ENCODE results near the gene COL5A1. TPM values are rescaled to one million over a fixed set of nuclear protein-coding genes. Genes with fewer than 3 reads are reported as not detected.

The COL5A1 gene
- total RNA-seq, 1 experiment from 2014 or later, result 277 TPM

DNA sequence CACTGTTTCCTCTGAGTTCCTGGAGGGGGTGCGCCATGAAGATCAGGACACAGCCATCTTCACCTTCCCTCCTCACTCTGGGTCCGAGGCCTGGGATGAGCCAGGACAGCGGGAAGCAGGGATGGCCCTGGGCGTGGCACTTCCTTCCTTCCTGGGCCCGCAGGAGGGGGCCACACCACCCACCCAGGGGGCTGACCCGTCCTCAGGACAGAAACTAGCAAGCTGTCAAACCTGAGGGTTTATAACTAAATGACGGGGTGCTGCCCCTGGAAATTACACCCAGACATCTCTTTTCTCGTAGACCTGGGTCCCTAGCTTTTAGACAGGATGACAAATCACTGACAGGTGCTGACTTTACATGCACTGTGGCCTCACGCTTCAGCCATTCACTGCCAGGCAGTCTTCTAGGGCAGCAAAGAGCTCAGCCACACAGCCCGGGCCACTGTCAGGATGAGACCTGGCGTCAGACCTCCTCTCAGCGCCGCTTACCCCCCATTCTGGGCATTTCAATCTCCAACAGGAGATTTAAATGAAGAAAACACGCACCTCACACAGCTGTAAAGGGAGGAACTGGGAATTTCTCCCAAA lies 247.1 kb downstream of the COL5A1 start:
- no peak for DNase-seq (ENCODE audit: low read depth)

DNA sequence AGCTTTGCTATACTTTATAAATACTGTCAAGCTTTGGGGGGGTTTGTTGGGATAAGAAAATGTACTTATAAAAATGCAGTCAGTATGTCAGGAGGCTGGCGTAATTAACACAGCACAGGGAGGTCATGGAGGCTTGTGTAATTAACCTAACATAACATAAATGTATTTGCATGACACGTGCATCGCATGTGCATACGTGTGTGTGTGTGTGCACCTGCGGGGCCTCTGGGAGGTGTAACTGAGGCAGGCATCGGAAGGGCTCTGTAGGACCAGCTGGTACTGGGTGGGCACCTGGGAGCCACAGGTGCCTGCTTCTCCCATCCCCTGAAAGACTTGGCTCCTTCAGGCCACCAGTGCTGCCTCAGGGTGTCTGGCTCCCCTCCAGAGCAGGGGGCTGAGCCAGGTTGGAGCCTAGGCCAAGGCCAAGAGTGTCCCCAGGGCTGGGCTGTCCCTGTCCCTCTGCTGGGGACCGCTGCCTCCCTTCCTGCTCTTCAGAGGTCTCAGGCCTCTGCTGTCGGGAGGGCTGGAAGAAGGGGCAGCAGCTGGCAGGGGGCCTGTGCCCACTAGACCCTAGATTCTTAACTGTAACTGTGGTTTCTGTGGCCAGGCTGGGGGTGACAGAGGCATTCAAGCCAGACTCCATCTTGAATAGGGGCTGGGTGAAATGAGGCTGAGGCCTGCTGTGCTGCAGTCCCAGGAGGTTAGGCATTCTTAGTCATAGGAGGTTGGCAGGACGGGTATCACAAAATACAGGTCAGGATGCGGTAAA lies 248.0 kb downstream of the COL5A1 start:
- DNase-seq (ENCODE audit: low read depth), result no peak

DNA sequence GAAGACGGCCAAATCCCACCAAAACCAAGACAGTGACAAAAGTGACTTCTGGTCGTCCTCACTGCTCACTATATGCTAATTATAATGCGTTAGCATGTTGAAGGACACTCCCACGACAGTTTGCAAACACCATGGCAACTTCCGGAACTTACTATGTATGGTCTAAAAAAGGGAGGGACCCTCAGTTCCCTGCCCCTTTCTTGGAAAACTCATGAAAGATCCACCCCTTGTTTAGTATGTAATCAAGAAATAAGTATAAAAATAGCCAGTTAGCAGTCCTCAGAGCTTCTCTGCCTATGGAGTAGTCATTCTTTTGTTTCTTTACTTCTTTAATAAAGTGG lies 248.5 kb downstream of the COL5A1 start:
- DNase-seq (ENCODE audit: low read depth), result no peak

DNA sequence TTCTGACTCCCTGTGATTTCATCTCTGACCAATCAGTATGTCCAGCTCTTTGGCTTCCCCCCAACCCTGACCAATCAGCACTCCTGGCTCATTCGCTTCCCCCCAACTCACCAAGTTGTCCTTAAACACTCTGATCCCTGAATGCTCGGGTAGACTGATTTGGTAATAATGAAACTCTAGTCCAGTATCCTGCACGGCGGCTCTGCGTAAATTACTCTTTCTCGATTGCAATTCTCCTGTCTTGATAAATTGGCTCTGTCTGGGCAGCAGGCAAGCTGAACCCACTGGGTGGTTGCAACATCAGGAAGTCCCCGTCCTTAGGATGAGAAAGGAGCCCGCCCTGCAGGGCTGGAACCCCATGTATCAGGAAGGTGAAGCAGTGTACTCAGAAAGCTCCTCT lies 249.4 kb downstream of the COL5A1 start:
- DNase-seq (ENCODE audit: low read depth), result peak; percentile 5

DNA sequence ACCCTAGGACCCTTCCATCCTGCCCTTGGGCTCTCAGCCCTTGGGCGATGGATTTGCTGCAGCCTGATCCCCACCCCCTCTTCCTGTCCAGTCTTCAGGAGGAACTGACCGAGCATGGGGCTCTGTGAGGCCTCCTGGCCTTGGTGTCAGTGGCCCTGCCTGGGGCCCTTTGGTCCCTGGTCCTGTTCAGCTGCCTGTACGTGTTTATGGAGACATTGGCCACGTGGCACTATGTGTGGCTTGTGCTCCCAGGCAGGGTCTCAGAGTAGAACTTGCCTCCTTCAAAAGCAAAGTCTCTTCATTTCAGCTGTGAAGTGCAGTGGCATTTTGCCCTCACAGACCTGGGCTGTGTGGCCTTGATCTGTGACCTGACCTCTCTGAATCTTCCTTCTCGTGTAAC lies 250.1 kb downstream of the COL5A1 start:
- DNase-seq (ENCODE audit: low read depth), result no peak

DNA sequence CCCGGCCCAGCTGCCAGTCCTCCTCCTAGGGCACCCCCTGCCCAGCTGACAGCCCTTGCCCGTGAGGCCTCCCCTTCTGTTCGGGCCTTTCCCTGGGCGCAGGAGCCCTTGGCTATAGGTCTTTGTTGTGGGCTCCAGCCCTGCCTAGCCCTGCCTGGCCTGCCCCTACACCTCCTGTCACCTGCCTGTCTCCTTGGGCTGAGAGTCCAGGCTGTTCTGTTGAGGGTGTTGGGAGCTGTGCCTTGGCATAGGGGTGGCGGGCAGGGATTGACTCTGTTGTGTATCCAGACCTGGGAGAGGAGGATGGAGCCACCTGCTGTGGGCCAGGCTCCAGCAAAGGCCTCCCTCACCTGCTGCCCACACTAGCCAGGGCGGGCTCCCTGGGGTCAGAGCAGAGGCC lies 250.6 kb downstream of the COL5A1 start:
- no peak for DNase-seq (ENCODE audit: low read depth)

DNA sequence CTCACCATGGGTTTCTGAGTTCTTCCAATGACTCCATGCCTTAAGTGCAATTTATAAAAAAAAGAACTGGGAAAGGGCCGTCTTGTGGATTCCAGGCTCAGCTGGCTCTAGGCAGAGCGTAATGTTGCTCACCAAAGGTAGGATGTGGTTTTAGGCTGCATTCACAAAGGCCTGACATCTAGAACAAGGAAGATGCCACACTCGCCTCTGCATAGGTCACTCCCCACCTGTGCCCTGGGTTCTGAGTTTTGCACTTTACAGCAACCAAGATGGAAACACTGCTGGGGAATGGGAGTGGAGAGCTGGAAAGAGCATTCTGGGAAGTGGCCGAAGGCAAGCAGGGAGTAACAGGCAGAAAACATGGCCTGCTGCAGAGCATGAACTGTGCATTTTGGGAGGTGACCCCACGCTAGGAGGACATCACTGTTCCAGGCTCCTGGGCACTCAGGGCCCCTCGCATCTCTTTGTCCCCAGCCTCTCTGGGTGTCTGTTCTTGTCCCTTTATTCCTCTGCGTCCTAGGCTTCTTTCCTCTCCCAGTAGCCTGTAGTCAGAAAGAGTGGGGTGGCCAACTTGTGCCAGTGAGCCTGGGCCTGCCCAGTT lies 251.3 kb downstream of the COL5A1 start:
- no peak for DNase-seq (ENCODE audit: low read depth)

Other genes starting within 250 kb of the COL5A1 start
- not detected in 2 replicates for gene FCN2, start 239.0 kb downstream of the COL5A1 start, total RNA-seq (2014; rRNA removed; shearing (Covaris generic))

Data from M059J (cell line).